Stomach (tissue), 9 donors: Measurements from ENCODE around the gene LDLR. TPM values are rescaled to one million over a fixed set of nuclear protein-coding genes. Genes with fewer than 3 reads are reported as not detected.
A peak's percentile ranks its signal among the peaks of the same experiment; 100 is the strongest.

ENCODE experiments used
- DNase-seq, 2 donors: peaks; one replicate each; pipeline versions ENCODE4 v3.0.0 to v3.0.0-alpha.2; 2013 to 2019
- H3K27ac ChIP-seq, 5 donors: fragments of 200-600 bp in 4 of 5; sonication (generic) in 4 of 5; one replicate each; pipeline ENCODE4 v1.5.1; 2013 to 2019; ENCODE audit warnings: mild to moderate bottlenecking in 1 of 5, moderate library complexity in 1 of 5
- H3K27me3 ChIP-seq, 3 donors: fragments of 200-600 bp; sonication (generic); one replicate each; pipeline ENCODE4 v1.5.1; 2017 to 2019; ENCODE audit warnings: mixed run types in 1 of 3
- H3K36me3 ChIP-seq, 4 donors: fragments of 200-600 bp; sonication (generic); 1 replicate in 3 of 4; 2 replicates in 1 of 4; pipeline ENCODE4 v1.5.1; 2016 to 2019
- H3K4me1 ChIP-seq, 4 donors: fragments of 200-600 bp; sonication (generic); one replicate each; pipeline ENCODE4 v1.5.1; 2016 to 2019
- H3K4me3 ChIP-seq, 4 donors: fragments of 200-600 bp; sonication (generic) in 3 of 4; one replicate each; pipeline ENCODE4 v1.5.1; 2016 to 2019; ENCODE audit warnings: mild to moderate bottlenecking in 1 of 4
- H3K9me3 ChIP-seq, 4 donors: fragments of 200-600 bp; sonication (generic); one replicate each; pipeline ENCODE4 v1.5.1; 2016 to 2019
- CTCF ChIP-seq, 7 experiments: fragments of 450-650 bp in 4 of 7; fragments of 200-600 bp in 3 of 7; sonication (generic) in 3 of 7; IDR thresholded peaks; one replicate each; pipeline ENCODE4 v1.5.1; 2016 to 2019; ENCODE audit warnings: antibody characterized with exemption in 7 of 7, control low read depth in 2 of 7, mild to moderate bottlenecking in 1 of 7
- EP300 ChIP-seq: sonication (generic); formaldehyde crosslinking; IDR thresholded peaks from one replicate; pipeline ENCODE4 v1.6.1; 2017; ENCODE audit warnings: antibody characterized with exemption
- POLR2A ChIP-seq, 4 donors: fragments of 450-650 bp; IDR thresholded peaks; one replicate each; pipeline ENCODE4 v1.6.1; 2016; ENCODE audit warnings: antibody characterized with exemption in 4 of 4, control low read depth in 2 of 4, mild to moderate bottlenecking in 1 of 4, moderate library complexity in 1 of 4
- POLR2AphosphoS5 ChIP-seq, 3 donors: sonication (generic); formaldehyde crosslinking; IDR thresholded peaks; one replicate each; pipeline ENCODE4 v1.6.1; 2016; ENCODE audit warnings: antibody characterized with exemption in 3 of 3
- WGBS, 5 donors: extraction: QIAGEN DNeasy Blood & Tissue Kit in 3 of 5; methylation state at CpG; one replicate each; pipeline versions ENCODE4 v1.1.5 to v1.1.7; 2013 to 2018; 5-methylcytosine and 5-hydroxymethylcytosine counted together
- intact Hi-C: fragments of 100-400 bp; cut with DNase I; formaldehyde crosslinking; loops from one replicate; pipeline ENCODE4 v1.15.1; 2023; ENCODE audit warnings: low total_unique reads
- polyA plus RNA-seq, 3 donors: library from polyadenylated mRNA; stranded (reverse); fragments of 200-250 nt; gene quantifications; one replicate each; pipeline ENCODE4 v1.2.3, GENCODE V29; 2013
- total RNA-seq, 5 donors: library from RNA; depleted of rRNA; stranded (reverse); fragments of >200 nt; gene quantifications; one replicate each; pipeline versions ENCODE4 v1.1.0 to v1.2.3, GENCODE V29; 2014 to 2016
- donor health status: healthy with polysubstance abuse.
- donor health status: Bipolar disorder and iron deficiency.
- donor health status: healthy.

The LDLR gene
- total and polyA plus RNA-seq, 8 donors, result 23.2 to 626 (median 87.2) TPM

- Histone ChIP-seq H3K36me3 (peaks cover 22 to 84% (median 71%) of the 10 kb centered on the region in 4 donors), H3K4me1 (no peaks in the 10 kb centered on the region), H3K27me3 (no peaks in the 10 kb centered on the region), H3K9me3 (no peaks in the 10 kb centered on the region), H3K4me3 (no peak overlapping the region), H3K27ac (no peak overlapping the region)
- 93 to 95% (median 94%) methylated on average over 28 to 34 of the region's 34 CpGs for WGBS, 5 donors
- DNase-seq, result no peak
- intact Hi-C loops, result no loop called here
- no peak for TF ChIP-seq EP300
- no peak for TF ChIP-seq POLR2A (IDR thresholded peaks at IDR 0.05)
- TF ChIP-seq POLR2AphosphoS5 (IDR thresholded peaks at IDR 0.05), result no peak
- no peak for TF ChIP-seq CTCF (IDR thresholded peaks at IDR 0.05)
Measured at GRCh38 chr19:11058246-11059030, 30.8 kb upstream of the LDLR start.

GRCh38 chr19:11059511-11060358 lies 29.5 kb upstream of the LDLR start:
- Histone ChIP-seq H3K4me3 (no peak overlapping the region), H3K36me3 (peaks cover 18 to 79% (median 74%) of the 10 kb centered on the region in 4 donors), H3K27me3 (no peaks in the 10 kb centered on the region), H3K4me1 (no peaks in the 10 kb centered on the region), H3K27ac (no peak overlapping the region), H3K9me3 (no peaks in the 10 kb centered on the region)
- WGBS, 5 donors, result 95 to 97% (median 96%) methylated on average over 31 to 43 of the region's 43 CpGs
- DNase-seq, result no peak
- intact Hi-C loops, result no loop called here
- TF ChIP-seq POLR2AphosphoS5 (IDR thresholded peaks at IDR 0.05) (no peak), CTCF (IDR thresholded peaks at IDR 0.05) (no peak), POLR2A (IDR thresholded peaks at IDR 0.05) (no peak), EP300 (no peak)

GRCh38 chr19:11061952-11062351 lies 27.3 kb upstream of the LDLR start:
- intact Hi-C loops, result no loop called here
- H3K27ac ChIP-seq, result peak overlapping the region in 3 of 5 donors; percentile 17 to 58 (median 35)

More at GRCh38 chr19:11061952-11062351, 27.3 kb upstream of the LDLR start:
- no peak for DNase-seq
- Histone ChIP-seq H3K27me3 (no peaks in the 10 kb centered on the region), H3K36me3 (peaks cover 18 to 74% (median 70%) of the 10 kb centered on the region in 4 donors), H3K4me1 (peaks cover 0 to 4% (median 0%) of the 10 kb centered on the region in 4 donors), H3K4me3 (no peak overlapping the region), H3K9me3 (no peaks in the 10 kb centered on the region)
- TF ChIP-seq CTCF (IDR thresholded peaks at IDR 0.05) (no peak), POLR2A (IDR thresholded peaks at IDR 0.05) (no peak), POLR2AphosphoS5 (IDR thresholded peaks at IDR 0.05) (no peak), EP300 (no peak)
- 79 to 91% (median 89%) methylated on average over 12 to 14 of the region's 14 CpGs for WGBS, 5 donors
